Measurements from ENCODE around the gene EMC9. TPM values are rescaled to one million over a fixed set of nuclear protein-coding genes. Genes with fewer than 3 reads are reported as not detected.

The EMC9 gene
- total and polyA plus RNA-seq, 2 of the 8 experiments (the other 6 are each of a cell fraction or from before 2014, with no cell fraction given): 38.4 to 47.2 TPM

GRCh38 chr14:24164518-24164991 lies 23.2 kb upstream of the EMC9 start (continued):
- TF ChIP-seq CHD7 (IDR thresholded peaks at IDR 0.05; ENCODE audit: insufficient replicate concordance, low read length) (no peak), ZNF274 (IDR thresholded peaks at IDR 0.05; ENCODE audit: borderline replicate concordance, extremely low read depth, low read length) (no peak), JUN (IDR thresholded peaks at IDR 0.05; ENCODE audit: low read depth, low read length) (no peak), CEBPB (IDR thresholded peaks at IDR 0.05; ENCODE audit: low read depth, low read length) (no peak), SP4 (IDR thresholded peaks at IDR 0.05; ENCODE audit: low read length) (no peak), EZH2 (IDR thresholded peaks at IDR 0.05; ENCODE audit: low read depth, low read length, severe bottlenecking) (no peak), POU5F1 (IDR thresholded peaks at IDR 0.05; ENCODE audit: low read depth, low read length) (no peak), BACH1 (IDR thresholded peaks at IDR 0.05; ENCODE audit: low read length) (no peak), JUND (IDR thresholded peaks at IDR 0.05; ENCODE audit: low read length) (no peak), TEAD4 (IDR thresholded peaks at IDR 0.05; ENCODE audit: low read depth, low read length) (no peak), BRCA1 (IDR thresholded peaks at IDR 0.05; ENCODE audit: low read depth, low read length) (no peak), KDM1A (IDR thresholded peaks at IDR 0.05; ENCODE audit: borderline replicate concordance, low read length) (no peak), TAF1 (IDR thresholded peaks at IDR 0.05; ENCODE audit: low read depth, low read length) (no peak)

All from H1 (cell line).